Progenitor cell of endocrine pancreas (in vitro differentiated cells): ENCODE results near the gene TNFAIP8. TPM values are rescaled to one million over a fixed set of nuclear protein-coding genes. Genes with fewer than 3 reads are reported as not detected.

Experiments
- DNase-seq: peaks from one replicate; pipeline ENCODE4 v3.0.0; 2021; ENCODE audit warnings: low spot score; ENCODE audit not compliant: unreplicated experiment
- H3K27ac Mint-ChIP-seq: 2 replicates; pipeline ENCODE4 v1.8.0; 2021; ENCODE audit warnings: mild to moderate bottlenecking, moderate library complexity, mixed read lengths
- H3K27me3 Mint-ChIP-seq: 2 replicates; pipeline ENCODE4 v1.8.0; 2021; ENCODE audit warnings: mixed read lengths
- H3K36me3 Mint-ChIP-seq: 2 replicates; pipeline ENCODE4 v1.8.0; 2022; ENCODE audit warnings: mixed read lengths; ENCODE audit not compliant: insufficient read depth
- H3K4me1 Mint-ChIP-seq: 2 replicates; pipeline ENCODE4 v1.8.0; 2021; ENCODE audit warnings: low read depth, mixed read lengths
- H3K4me3 Mint-ChIP-seq: 2 replicates; pipeline ENCODE4 v1.8.0; 2021; ENCODE audit warnings: low read depth, mild to moderate bottlenecking, moderate library complexity, mixed read lengths
- H3K9me3 Mint-ChIP-seq: 2 replicates; pipeline ENCODE4 v1.8.0; 2021; ENCODE audit warnings: low read depth, mixed read lengths
- total RNA-seq: library from RNA; stranded (reverse); gene quantifications from 2 replicates; pipeline ENCODE4 v1.2.1, GENCODE V29; 2021
- TF ChIP-seq, protein P1 (sequence below): fragments of 200-600 bp; sonication (generic); IDR thresholded peaks from one replicate; pipeline ENCODE4 v1.5.0; 2021; ENCODE audit warnings: antibody characterized with exemption, mild to moderate bottlenecking; ENCODE audit not compliant: unreplicated experiment

Gene TNFAIP8
- total RNA-seq, 1 donor from 2014 or later: 8.0 TPM

- Mint-ChIP-seq H3K9me3 (no peaks in the 10 kb centered on the region), H3K27me3 (no peaks in the 10 kb centered on the region), H3K4me1 (peaks cover 28% of the 10 kb centered on the region), H3K4me3 (no peak overlapping the region), H3K36me3 (peaks cover 3% of the 10 kb centered on the region), H3K27ac (no peak overlapping the region)
- TF ChIP-seq, protein P1, sequence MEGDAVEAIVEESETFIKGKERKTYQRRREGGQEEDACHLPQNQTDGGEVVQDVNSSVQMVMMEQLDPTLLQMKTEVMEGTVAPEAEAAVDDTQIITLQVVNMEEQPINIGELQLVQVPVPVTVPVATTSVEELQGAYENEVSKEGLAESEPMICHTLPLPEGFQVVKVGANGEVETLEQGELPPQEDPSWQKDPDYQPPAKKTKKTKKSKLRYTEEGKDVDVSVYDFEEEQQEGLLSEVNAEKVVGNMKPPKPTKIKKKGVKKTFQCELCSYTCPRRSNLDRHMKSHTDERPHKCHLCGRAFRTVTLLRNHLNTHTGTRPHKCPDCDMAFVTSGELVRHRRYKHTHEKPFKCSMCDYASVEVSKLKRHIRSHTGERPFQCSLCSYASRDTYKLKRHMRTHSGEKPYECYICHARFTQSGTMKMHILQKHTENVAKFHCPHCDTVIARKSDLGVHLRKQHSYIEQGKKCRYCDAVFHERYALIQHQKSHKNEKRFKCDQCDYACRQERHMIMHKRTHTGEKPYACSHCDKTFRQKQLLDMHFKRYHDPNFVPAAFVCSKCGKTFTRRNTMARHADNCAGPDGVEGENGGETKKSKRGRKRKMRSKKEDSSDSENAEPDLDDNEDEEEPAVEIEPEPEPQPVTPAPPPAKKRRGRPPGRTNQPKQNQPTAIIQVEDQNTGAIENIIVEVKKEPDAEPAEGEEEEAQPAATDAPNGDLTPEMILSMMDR: no peak
- DNase-seq: no peak
Measured at GRCh38 chr5:119388619-119389190, 32.9 kb downstream of the TNFAIP8 start.

DNA sequence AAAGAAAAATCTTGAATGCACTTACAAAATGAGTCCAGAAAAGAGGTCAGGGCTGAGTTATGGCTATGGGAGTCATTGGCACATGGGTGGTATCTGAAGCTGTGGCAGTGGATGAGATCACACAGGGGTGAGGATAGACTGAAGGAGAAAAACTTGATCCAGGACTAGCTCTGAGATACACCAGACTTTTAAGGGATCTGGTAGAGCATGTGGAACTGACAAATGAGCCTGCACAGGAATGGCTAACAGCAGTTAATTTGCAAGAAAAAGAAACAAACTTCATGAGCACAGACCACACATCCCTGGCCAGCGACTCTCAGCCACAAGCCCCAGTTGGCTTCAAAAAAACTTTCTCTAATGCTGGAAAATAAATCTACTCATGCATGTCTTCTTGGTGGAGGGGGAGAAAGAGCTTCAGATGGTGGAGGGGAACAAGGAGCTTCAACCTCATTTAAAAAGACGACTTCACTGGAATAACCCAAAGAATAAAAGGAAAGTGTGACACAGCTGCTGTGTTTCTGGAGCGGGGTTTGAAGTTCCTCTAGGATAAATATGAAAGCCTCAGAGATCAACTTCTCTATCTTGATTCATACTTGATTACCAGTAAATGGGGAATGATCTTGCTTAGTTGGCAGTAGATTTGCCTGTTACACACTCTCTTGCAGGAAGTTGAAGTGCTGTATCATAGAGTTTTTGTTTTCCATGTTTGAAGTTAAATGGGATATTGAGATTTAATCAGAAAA lies 33.6 kb downstream of the TNFAIP8 start:
- peaks cover 3% of the 10 kb centered on the region for H3K36me3 Mint-ChIP-seq

DNA sequence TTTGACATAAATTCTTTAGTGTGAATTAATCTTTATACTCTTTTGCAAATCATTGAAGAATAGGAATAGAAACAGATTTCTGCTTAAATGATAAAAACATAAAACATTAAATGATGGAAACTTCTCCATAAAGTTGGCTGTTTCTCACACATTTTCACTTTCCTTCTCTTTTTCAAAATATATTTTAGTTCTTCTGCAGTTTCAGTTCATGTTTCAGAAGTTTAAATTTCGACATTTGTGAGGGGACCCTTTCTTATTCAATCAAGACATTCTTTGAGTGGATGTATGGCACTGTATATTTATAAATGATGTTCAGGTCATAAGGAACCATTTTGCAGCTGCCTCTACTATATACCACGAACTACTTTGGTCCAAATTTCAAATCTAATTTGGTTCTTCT lies 34.6 kb downstream of the TNFAIP8 start:
- TF ChIP-seq, protein P1: no peak
- H3K36me3 Mint-ChIP-seq: peaks cover 3% of the 10 kb centered on the region
- peaks cover 27% of the 10 kb centered on the region for H3K4me1 Mint-ChIP-seq
- H3K9me3 Mint-ChIP-seq: no peaks in the 10 kb centered on the region
- no peak overlapping the region for H3K4me3 Mint-ChIP-seq
- H3K27me3 Mint-ChIP-seq: no peaks in the 10 kb centered on the region
- no peak for DNase-seq
- H3K27ac Mint-ChIP-seq: no peak overlapping the region

More for the DNA sequence above, 33.6 kb downstream of the TNFAIP8 start:
- Mint-ChIP-seq H3K4me1 (peaks cover 27% of the 10 kb centered on the region), H3K4me3 (no peak overlapping the region), H3K27me3 (no peaks in the 10 kb centered on the region), H3K27ac (peak overlapping the region; percentile 26), H3K9me3 (no peaks in the 10 kb centered on the region)
- TF ChIP-seq, protein P1: no peak
- no peak for DNase-seq

- Mint-ChIP-seq H3K27ac (no peak overlapping the region), H3K4me1 (peaks cover 15% of the 10 kb centered on the region), H3K9me3 (no peaks in the 10 kb centered on the region), H3K4me3 (no peak overlapping the region), H3K27me3 (no peaks in the 10 kb centered on the region), H3K36me3 (peaks cover 3% of the 10 kb centered on the region)
- TF ChIP-seq, protein P1: no peak
- DNase-seq: no peak
Measured at GRCh38 chr5:119393201-119393691, 37.4 kb downstream of the TNFAIP8 start.

DNA sequence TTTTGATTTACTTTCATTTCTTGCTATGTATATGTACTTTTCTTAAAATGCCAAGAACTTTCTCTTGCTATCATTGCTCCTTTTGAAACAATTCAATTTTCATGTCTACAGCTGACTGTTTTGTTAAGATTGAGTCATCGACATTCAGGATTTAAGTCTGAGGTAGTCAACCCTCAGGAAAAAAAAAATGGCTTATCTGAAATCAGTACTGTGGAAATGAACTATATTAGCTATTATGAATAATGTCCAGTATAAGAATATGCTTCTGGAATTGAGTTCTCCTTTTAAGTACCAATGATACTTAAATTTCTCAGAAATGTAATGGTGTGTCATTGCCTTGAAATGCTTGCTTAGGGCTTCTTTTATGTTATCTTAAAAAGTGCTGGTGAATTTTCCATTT lies 37.9 kb downstream of the TNFAIP8 start:
- H3K9me3 Mint-ChIP-seq: no peaks in the 10 kb centered on the region

More for the DNA sequence above, 37.9 kb downstream of the TNFAIP8 start:
- TF ChIP-seq, protein P1: no peak
- Mint-ChIP-seq H3K4me3 (no peak overlapping the region), H3K4me1 (peaks cover 12% of the 10 kb centered on the region), H3K27me3 (no peaks in the 10 kb centered on the region), H3K36me3 (peaks cover 3% of the 10 kb centered on the region), H3K27ac (no peak overlapping the region)
- no peak for DNase-seq
